Sigmoid colon (tissue), 3 donors: ENCODE measurements around the gene CPLX4.
"Not testable (repeated sequence)": the region's sequence is repeated elsewhere in the genome, so short reads cannot be mapped to it uniquely, and the experiment has no call there.

Experiments
- CTCF ChIP-seq, 4 experiments: fragments of 450-650 bp in 3 of 4; fragments of 200-600 bp in 1 of 4; IDR thresholded peaks; one replicate each; pipeline ENCODE4 v1.5.1; 2016 to 2019; ENCODE audit warnings: antibody characterized with exemption in 4 of 4, mild to moderate bottlenecking in 3 of 4, moderate library complexity in 2 of 4
- POLR2A ChIP-seq, 2 donors: fragments of 450-650 bp; IDR thresholded peaks; one replicate each; pipeline ENCODE4 v1.6.1; 2016; ENCODE audit warnings: antibody characterized with exemption in 2 of 2, mild to moderate bottlenecking in 2 of 2, moderate library complexity in 2 of 2

DNA sequence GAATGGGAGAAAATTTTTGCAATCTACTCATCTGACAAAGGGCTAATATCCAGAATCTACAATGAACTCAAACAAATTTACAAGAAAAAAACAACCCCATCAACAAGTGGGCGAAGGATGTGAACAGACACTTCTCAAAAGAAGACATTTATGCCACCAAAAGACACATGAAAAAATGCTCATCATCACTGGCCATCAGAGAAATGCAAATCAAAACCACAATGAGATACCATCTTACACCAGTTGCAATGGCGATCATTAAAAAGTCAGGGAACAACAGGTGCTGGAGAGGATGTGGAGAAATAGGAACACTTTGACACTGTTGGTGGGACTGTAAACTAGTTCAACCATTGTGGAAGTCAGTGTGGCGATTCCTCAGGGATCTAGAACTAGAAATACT lies 56.6 kb downstream of the CPLX4 start:
- not testable (repeated sequence) for TF ChIP-seq POLR2A, CTCF (IDR thresholded peaks at IDR 0.05)
